Hair follicle dermal papilla cell (primary cell): ENCODE measurements around the gene PSMG4. TPM values are rescaled to one million over a fixed set of nuclear protein-coding genes. Genes with fewer than 3 reads are reported as not detected.

Experiments used
- total RNA-seq: library from RNA; depleted of rRNA; stranded (reverse); fragments of >200 nt; gene quantifications from 2 replicates; pipeline ENCODE4 v1.2.3, GENCODE V29; 2012

Gene PSMG4, protein sequence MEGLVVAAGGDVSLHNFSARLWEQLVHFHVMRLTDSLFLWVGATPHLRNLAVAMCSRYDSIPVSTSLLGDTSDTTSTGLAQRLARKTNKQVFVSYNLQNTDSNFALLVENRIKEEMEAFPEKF
- 10.3 and 19.5 TPM in 2 replicates for total RNA-seq

DNA sequence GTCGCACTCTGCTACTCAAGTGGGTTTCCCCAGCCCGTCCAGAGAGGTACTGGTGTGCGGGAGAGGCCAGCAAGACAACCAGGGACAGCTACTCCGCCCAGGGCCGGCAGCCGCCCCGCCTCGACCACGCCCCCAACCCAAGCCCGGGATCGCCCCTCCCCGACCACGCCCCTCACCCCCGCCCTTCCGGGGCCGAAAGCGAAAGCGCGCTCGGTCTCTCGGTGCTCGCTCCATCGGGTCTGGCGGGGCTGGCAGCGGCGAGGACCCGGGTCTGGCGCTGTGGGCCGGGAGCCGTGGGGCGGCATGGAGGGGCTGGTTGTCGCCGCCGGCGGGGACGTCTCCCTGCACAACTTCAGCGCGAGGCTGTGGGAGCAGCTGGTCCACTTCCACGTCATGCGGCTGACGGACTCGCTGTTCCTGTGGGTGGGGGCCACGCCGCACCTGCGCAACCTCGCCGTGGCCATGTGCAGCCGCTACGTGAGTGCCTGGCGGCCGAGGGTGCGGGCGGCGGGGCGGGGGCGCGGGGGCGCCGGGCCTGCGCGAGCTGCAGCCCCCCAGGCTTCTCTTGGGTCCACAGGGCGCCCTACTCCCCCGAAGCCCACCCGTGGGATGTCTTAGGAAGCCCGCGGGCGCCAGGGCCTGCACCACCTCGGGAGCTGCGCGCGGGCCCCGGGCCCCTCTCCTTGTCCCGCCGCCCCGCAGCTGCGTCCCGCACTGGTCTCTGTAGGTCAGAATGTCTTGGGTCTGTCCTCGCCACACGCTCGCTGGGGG, at the start of gene PSMG4:
TSS of gene PSMG4 (plus strand) at position 228 of the 771 bp plus-strand sequence. CDS start at position 304, 76 bp downstream.

DNA sequence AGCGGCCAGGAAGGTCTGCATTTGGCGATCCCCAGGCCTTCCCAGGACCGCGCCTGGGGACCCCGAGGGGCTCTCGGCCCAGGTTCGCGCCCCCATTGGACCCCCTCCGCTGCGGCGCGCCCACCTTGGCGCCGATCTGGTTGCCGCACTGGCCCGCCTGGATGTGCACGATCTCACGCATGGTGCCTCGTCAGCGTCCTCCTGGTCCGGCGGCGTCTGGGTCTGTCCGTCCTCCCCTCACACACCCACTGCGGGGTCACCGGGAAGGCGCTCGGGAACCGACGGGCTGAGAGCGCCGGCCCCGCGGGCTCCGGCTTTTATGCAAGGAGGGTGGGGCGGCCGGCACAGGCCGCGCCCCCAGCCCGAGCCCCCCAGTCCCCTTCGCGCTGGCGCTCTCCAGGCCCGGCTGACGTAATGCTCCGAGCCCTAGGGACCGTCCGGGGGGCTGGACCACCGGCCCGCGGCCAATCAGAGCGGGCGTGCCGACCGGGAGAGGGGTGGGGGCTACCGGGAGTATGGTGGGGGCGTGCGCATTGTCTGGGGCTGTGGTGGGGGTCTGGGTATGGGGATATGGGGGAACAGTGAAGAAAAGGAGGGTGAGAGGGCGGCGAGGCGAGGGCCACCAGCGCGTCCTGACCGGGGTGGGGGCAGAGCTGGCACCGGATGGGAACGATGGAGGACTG, 31.2 kb upstream of the PSMG4 start, which contains the start of gene TUBB2B:
TSS of gene TUBB2B (minus strand) at position 291 of the 683 bp plus-strand sequence. CDS start at position 181, 110 bp downstream.

Other genes starting within 250 kb of the PSMG4 start
- gene RIPK1, start 190.5 kb upstream of the PSMG4 start, total RNA-seq = 30.5 and 32.9 TPM in 2 replicates
- gene BPHL, start 140.2 kb upstream of the PSMG4 start, total RNA-seq = 19.1 and 20.2 TPM in 2 replicates
- gene TUBB2A, start 101.4 kb upstream of the PSMG4 start, total RNA-seq = 120 and 146 TPM in 2 replicates
- 6.8 and 8.4 TPM in 2 replicates for gene TUBB2B, start 31.3 kb upstream of the PSMG4 start, total RNA-seq
- 10.7 and 20.4 TPM in 2 replicates for gene SLC22A23, start 198.1 kb downstream of the PSMG4 start, total RNA-seq